Heart left ventricle (tissue), 16 donors: ENCODE data around the gene HMGXB4. TPM values are rescaled to one million over a fixed set of nuclear protein-coding genes. Genes with fewer than 3 reads are reported as not detected.

Source experiments
- ATAC-seq, 4 donors: fragments of 200-7000 bp; cut with Tn5 transposase; one replicate each; pipeline ENCODE4 v1.9.1; 2020 to 2022; ENCODE audit warnings: moderate library complexity in 4 of 4, mild to moderate bottlenecking in 3 of 4, moderate number of reproducible peaks in 1 of 4
- DNase-seq, 5 donors: peaks; one replicate each; pipeline ENCODE4 v3.0.0-alpha.2; 2020
- H3K27ac ChIP-seq, 12 donors: fragments of 200-600 bp; sonication (generic) in 4 of 12; one replicate each; pipeline versions ENCODE4 v1.5.0 to v1.8.0; 2016 to 2022; ENCODE audit warnings: mild to moderate bottlenecking in 2 of 12
- H3K27me3 ChIP-seq, 9 donors: fragments of 200-600 bp; sonication (generic) in 2 of 9; one replicate each; pipeline versions ENCODE4 v1.5.1 to v1.8.0; 2016 to 2022; ENCODE audit warnings: mild to moderate bottlenecking in 3 of 9
- H3K36me3 ChIP-seq, 9 donors: fragments of 200-600 bp; sonication (generic) in 2 of 9; one replicate each; pipeline versions ENCODE4 v1.5.0 to v1.8.0; 2018 to 2022; ENCODE audit warnings: mild to moderate bottlenecking in 2 of 9
- H3K4me1 ChIP-seq, 12 donors: fragments of 200-600 bp; sonication (generic) in 4 of 12; one replicate each; pipeline versions ENCODE4 v1.5.0 to v1.8.0; 2016 to 2022; ENCODE audit warnings: mild to moderate bottlenecking in 3 of 12
- H3K4me3 ChIP-seq, 12 donors: fragments of 200-600 bp; sonication (generic) in 4 of 12; one replicate each; pipeline versions ENCODE4 v1.5.0 to v1.8.0; 2017 to 2022; ENCODE audit warnings: mild to moderate bottlenecking in 9 of 12, moderate library complexity in 4 of 12
- H3K9me3 ChIP-seq, 12 donors: fragments of 200-600 bp; sonication (generic) in 4 of 12; one replicate each; pipeline versions ENCODE4 v1.5.0 to v1.8.0; 2016 to 2022; ENCODE audit warnings: mild to moderate bottlenecking in 1 of 12
- POLR2A ChIP-seq, 2 donors: fragments of 450-650 bp; IDR thresholded peaks; one replicate each; pipeline ENCODE4 v1.6.1; 2017; ENCODE audit warnings: antibody characterized with exemption in 2 of 2, mild to moderate bottlenecking in 2 of 2, moderate library complexity in 2 of 2
- WGBS, 4 donors: extraction: QIAGEN DNeasy Blood & Tissue Kit in 2 of 4; methylation state at CpG; one replicate each; pipeline versions ENCODE4 v1.1.5 to v1.1.7; 2013 to 2018; 5-methylcytosine and 5-hydroxymethylcytosine counted together
- intact Hi-C, 10 donors: fragments of 100-400 bp; cut with DNase I; formaldehyde crosslinking; loops; one replicate each; pipeline versions ENCODE4 v1.11.1 to v1.14.2; 2022
- polyA plus RNA-seq, 2 donors: library from polyadenylated mRNA; stranded (reverse); fragments of 200-250 nt; gene quantifications; one replicate each; pipeline ENCODE4 v1.2.3, GENCODE V29; 2013
- total RNA-seq, 9 donors: library from RNA; depleted of rRNA in 2 of 9; stranded (reverse); fragments of >200 nt in 2 of 9; fragmentation: NEBNext Ultra II Directional in 3 of 9; extraction: Animal tissue kit (Norgen Biotek cat#: 25700) in 3 of 9; gene quantifications; one replicate each; pipeline versions ENCODE4 v1.1.0 to v1.2.4, GENCODE V29; 2016 to 2023
- TF ChIP-seq, protein P1 (sequence below), 12 donors: fragments of 200-600 bp; sonication (generic) in 4 of 12; IDR thresholded peaks; one replicate each; pipeline versions ENCODE4 v1.5.0 to v1.8.0; 2018 to 2022; ENCODE audit warnings: antibody characterized with exemption in 12 of 12, mild to moderate bottlenecking in 5 of 12
- donor health status: ischemic (EF 13 %, LVEDD 7.1; RV severe dilation, severe dysfunction).
- donor health status: healthy with polysubstance abuse.
- donor health status: DM: no; HTN: yes; CAD: no.
- donor health status: DM: no; HTN: no; CAD: no.
- donor health status: ischemic (EF 25% LVEDD 6.9; RV normal size, moderate dysfunction).
- donor health status: ischemic (EF 25% LVEDD 5.7; RV mildly dilated, moderate dysfunction).
- donor health status: healthy.
- donor health status: DM: yes; HTN: yes; CAD: no.
- donor health status: ischemic (EF 35%, LVEDD 5.7; RV mildly dilated, moderate dysfunction).
- donor health status: nonischemic (EF 11% LVEDD 7.7; RV severe dilation, severe dysfunction).
- donor health status: DM: yes; HTN: yes; CAD: no.
- donor health status: PGD.
- donor health status: ischemic (EF 29% LVEDD 5.4; RV normal size, mild dysfunction).
- donor health status: nonischemic (EF 23%, LVEDD 6.1; RV moderate dilation, normal function).

Gene HMGXB4
- total and polyA plus RNA-seq, 11 donors: 5.6 to 14.2 (median 8.0) TPM

DNA sequence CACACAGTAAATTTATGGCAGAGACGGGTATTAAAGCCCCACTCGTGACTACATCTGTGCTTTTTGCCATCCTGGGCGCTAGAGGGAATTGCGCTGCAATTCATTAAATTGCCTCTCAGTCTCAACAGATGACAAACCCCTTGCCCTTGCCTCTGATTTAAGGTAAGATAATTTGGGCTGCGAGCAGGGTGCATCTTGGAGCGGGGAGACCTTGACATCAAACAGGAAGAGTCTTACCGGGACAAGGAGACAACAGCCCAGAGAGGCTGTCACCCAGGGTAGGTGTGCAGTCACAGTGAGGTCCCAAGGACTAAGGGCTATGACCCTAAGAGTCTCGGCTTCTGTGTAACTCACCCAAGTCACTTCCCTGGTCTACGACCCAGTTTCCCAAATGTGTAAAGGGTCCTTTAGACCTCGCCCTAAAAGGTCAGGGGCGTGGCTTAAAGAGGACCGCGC is 42.0 kb downstream of the HMGXB4 start:
- peaks cover 0 to 25% (median 11%) of the 10 kb centered on the region in 9 donors for H3K36me3 ChIP-seq
- TF ChIP-seq, protein P1, sequence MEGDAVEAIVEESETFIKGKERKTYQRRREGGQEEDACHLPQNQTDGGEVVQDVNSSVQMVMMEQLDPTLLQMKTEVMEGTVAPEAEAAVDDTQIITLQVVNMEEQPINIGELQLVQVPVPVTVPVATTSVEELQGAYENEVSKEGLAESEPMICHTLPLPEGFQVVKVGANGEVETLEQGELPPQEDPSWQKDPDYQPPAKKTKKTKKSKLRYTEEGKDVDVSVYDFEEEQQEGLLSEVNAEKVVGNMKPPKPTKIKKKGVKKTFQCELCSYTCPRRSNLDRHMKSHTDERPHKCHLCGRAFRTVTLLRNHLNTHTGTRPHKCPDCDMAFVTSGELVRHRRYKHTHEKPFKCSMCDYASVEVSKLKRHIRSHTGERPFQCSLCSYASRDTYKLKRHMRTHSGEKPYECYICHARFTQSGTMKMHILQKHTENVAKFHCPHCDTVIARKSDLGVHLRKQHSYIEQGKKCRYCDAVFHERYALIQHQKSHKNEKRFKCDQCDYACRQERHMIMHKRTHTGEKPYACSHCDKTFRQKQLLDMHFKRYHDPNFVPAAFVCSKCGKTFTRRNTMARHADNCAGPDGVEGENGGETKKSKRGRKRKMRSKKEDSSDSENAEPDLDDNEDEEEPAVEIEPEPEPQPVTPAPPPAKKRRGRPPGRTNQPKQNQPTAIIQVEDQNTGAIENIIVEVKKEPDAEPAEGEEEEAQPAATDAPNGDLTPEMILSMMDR (IDR thresholded peaks at IDR 0.05): peak in 2 of 12 donors; percentile 7
- no peak for TF ChIP-seq POLR2A (IDR thresholded peaks at IDR 0.05)

DNA sequence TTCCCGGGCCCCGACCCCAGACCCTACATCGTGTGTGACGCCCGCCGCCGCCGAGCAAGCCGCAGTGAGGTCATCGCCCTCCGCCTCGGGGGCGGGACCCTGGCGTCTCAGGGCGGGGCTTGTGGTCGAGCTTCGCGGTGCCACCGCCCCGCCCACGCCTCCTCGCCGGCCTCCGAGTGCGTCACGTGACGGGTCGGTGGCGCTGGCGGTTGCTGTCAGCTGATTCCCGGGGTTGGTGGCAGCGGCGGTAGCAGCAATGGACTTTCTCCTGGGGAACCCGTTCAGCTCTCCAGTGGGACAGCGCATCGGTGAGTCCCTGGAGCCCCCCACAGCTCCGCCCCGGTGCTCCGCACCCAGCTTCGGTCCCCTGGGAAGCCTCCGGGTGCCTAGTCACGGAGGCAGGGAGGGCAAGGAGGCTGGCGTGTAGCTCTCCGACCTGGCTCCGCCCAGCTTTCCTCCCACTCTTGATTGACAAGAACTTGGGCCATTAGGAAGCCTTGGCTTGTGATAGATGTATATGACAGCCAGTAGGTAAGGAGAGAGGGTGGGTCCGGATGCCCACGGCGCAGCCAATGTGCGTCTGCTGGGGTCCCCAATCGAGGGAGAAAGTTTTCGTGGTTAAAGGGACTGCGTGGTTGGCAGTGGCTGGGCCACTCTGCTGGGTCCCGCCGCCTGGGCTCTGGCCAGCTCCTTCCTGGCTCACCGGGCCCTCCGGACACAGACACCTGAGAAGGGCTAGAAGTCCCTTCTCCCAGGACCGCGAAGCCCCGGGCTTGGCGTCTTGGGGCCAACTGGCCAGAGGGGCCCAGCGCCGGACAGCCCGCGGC is 42.6 kb downstream of the HMGXB4 start, which contains the start of gene TOM1:
Gene TOM1 (plus strand): TSS at position 222 of the 827 bp plus-strand sequence. CDS start 35 bp downstream, at position 257.
- peak; percentile 69 to 91 for TF ChIP-seq POLR2A (IDR thresholded peaks at IDR 0.05)
- TF ChIP-seq, protein P1 (IDR thresholded peaks at IDR 0.05): no peak
- whole genome bisulfite sequencing, 4 donors: 0 to 1% (median 0%) methylated on average over 29 to 64 of the region's 64 CpGs
- Histone ChIP-seq H3K4me1 (peaks cover 0 to 45% (median 24%) of the 10 kb centered on the region in 12 donors), H3K9me3 (no peaks in the 10 kb centered on the region), H3K27me3 (no peaks in the 10 kb centered on the region), H3K27ac (peak within 1 kb of the TSS; percentile 73 to 98 (median 92)), H3K4me3 (peak within 1 kb of the TSS; percentile 63 to 97 (median 76)), H3K36me3 (peaks cover 0 to 19% (median 5%) of the 10 kb centered on the region in 9 donors)
- intact Hi-C loops: loop anchor here in 1 of 10 donors (5.0 kb wide), 1 partner anchor 43 kb away; the partner anchor contains the start of gene HMGXB4
- peak; percentile 97 to 99 (median 98) for DNase-seq
- peak; percentile 95 to 98 (median 96) for ATAC-seq

More for the DNA sequence above, 42.0 kb downstream of the HMGXB4 start:
- Histone ChIP-seq H3K9me3 (no peaks in the 10 kb centered on the region), H3K27me3 (no peaks in the 10 kb centered on the region), H3K4me1 (peaks cover 0 to 43% (median 22%) of the 10 kb centered on the region in 12 donors), H3K27ac (peak overlapping the region; percentile 73 to 98 (median 92)), H3K4me3 (peak overlapping the region; percentile 63 to 97 (median 76))
- 8 to 11% (median 10%) methylated on average over 10 to 13 of the region's 13 CpGs for WGBS, 4 donors
- no peak for DNase-seq
- ATAC-seq: peak in 3 of 4 donors; percentile 4 to 26 (median 20)
- intact Hi-C loops: loop anchor here in 1 of 10 donors (5.0 kb wide), 1 partner anchor 42 kb away; the partner anchor contains the start of gene HMGXB4

DNA sequence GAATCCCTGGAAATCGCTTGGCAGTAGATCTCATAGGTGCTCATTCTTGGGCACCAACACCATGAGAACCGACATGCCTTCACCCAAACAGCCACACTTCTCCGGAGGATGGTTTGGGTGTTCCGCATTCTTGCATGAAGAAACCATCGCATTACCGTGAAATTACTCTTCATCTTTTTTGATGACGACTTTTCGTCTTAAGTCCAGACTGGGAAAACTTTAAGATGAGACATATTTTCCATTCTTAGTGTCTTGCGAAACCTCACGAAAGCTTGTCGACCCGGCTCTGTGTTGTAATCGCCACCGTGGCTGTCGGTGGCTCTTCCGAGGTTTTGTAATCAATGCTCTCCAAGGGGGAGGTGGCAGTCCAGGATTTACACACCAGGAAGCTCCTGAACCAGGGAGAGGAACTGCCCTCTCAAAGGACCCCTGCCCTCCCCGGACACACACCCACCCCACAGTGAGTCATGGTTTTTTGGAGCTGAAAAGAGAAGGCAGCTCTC is 44.1 kb downstream of the HMGXB4 start:
- Histone ChIP-seq H3K27ac (peak overlapping the region in 7 of 12 donors; percentile 86 to 98 (median 94)), H3K36me3 (peaks cover 0 to 6% (median 0%) of the 10 kb centered on the region in 9 donors), H3K9me3 (no peaks in the 10 kb centered on the region), H3K27me3 (no peaks in the 10 kb centered on the region), H3K4me3 (peak overlapping the region in 6 of 12 donors; percentile 64 to 95 (median 81)), H3K4me1 (peaks cover 6 to 60% (median 31%) of the 10 kb centered on the region in 12 donors)
- no peak for ATAC-seq
- intact Hi-C loops: no loop called here
- TF ChIP-seq, protein P1 (IDR thresholded peaks at IDR 0.05): no peak
- TF ChIP-seq POLR2A (IDR thresholded peaks at IDR 0.05): no peak
- 79 to 86% (median 82%) methylated on average over 17 of the region's 17 CpGs for WGBS, 4 donors
- peak in 1 of 5 donors; percentile 50 for DNase-seq
